Stimulated activated memory B cell treated with anti-CD40 and anti-IgM and Interleukin-4, amounts not matched to agents 10 μg/mL and 1 μg/mL and 100 μg/mL, for 72 hours (primary cell): ENCODE data around the gene GDPD5.
A peak's percentile ranks its signal among the peaks of the same experiment; 100 is the strongest.

ENCODE experiments used
- ATAC-seq: fragments of 150-1000 bp; cut with Tn5 transposase; 2 replicates; pipeline ENCODE4 v1.10.0; 2021
- H3K27ac Mint-ChIP-seq: one replicate; pipeline ENCODE4 v1.8.0; 2022; ENCODE audit warnings: mild to moderate bottlenecking, mixed read lengths
- H3K27me3 Mint-ChIP-seq: one replicate; pipeline ENCODE4 v1.8.0; 2022; ENCODE audit warnings: mixed read lengths
- H3K36me3 Mint-ChIP-seq: one replicate; pipeline ENCODE4 v1.8.0; 2022; ENCODE audit warnings: mixed read lengths
- H3K4me1 Mint-ChIP-seq: one replicate; pipeline ENCODE4 v1.8.0; 2022; ENCODE audit warnings: mixed read lengths
- H3K4me3 Mint-ChIP-seq: one replicate; pipeline ENCODE4 v1.8.0; 2022; ENCODE audit warnings: mild to moderate bottlenecking, moderate library complexity, mixed read lengths
- H3K9me3 Mint-ChIP-seq: one replicate; pipeline ENCODE4 v1.8.0; 2022; ENCODE audit warnings: mixed read lengths

GDPD5 gene

DNA sequence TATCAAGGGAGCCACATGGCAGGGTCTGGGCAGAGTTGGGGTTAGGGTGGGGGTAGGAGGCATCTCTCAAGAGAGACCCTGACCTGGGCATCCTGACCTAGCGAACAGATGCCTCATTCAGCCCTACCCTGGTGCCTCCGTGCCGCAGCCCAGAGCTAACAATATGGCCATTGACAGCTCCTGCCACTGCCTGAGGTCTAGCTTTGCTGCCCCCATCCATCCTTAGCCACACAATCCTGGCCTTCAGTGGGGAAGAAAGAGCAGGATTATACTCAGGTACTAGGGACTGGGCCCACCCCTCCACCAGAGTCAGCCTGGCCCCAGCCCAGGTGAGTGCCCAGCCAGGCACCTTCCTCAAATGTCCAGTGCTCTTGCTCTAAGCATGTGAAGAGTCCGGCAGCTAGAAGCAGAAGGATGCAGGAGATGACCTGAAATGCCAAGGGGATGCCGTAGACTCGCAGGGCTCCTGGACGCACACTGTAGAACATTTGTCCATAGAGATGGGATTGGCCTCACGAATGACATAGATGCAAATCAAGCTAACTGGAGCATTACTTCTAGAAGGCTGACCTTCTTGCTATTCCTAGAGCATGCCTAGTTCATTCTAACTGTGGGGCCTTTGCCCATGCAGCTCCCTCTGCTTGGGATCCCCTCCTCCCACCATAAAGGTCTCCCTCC, 23.0 kb upstream of the GDPD5 start:
- Mint-ChIP-seq H3K4me1 (peaks cover 6% of the 10 kb centered on the region), H3K9me3 (no peaks in the 10 kb centered on the region), H3K27me3 (peaks cover 24% of the 10 kb centered on the region), H3K36me3 (no peaks in the 10 kb centered on the region), H3K4me3 (no peak overlapping the region), H3K27ac (no peak overlapping the region)
- no peak for ATAC-seq

DNA sequence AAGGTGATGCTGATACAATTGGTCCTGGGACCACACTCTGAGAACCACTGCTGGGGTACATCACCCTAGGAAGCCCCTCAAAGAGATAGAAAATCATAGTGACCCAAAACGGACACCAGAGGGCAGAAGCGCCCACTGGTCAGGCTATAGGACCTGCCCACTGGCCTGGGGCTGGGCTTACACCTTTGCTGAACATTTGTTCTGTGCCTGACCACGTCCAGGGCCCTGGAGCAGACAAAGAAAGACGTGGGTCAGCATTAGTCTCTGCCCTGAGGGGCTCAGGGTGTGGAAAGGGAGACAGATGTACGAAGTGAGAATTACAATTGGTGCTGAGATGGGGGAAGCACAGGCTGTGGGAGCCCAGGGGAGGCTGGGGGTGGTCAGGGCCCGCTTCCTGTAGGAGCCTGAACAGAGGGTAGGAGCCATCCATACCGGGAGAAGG, 21.9 kb upstream of the GDPD5 start:
- Mint-ChIP-seq H3K9me3 (no peaks in the 10 kb centered on the region), H3K36me3 (no peaks in the 10 kb centered on the region), H3K27me3 (peaks cover 35% of the 10 kb centered on the region), H3K4me3 (no peak overlapping the region), H3K27ac (no peak overlapping the region), H3K4me1 (peaks cover 6% of the 10 kb centered on the region)
- no peak for ATAC-seq

- H3K27me3 Mint-ChIP-seq = peaks cover 39% of the 10 kb centered on the region
- no peaks in the 10 kb centered on the region for H3K36me3 Mint-ChIP-seq
- H3K27ac Mint-ChIP-seq = no peak overlapping the region
- H3K4me3 Mint-ChIP-seq = no peak overlapping the region
- ATAC-seq = no peak
- H3K4me1 Mint-ChIP-seq = peaks cover 6% of the 10 kb centered on the region
- no peaks in the 10 kb centered on the region for H3K9me3 Mint-ChIP-seq
Observed at GRCh38 chr11:75547177-75547576, 21.4 kb upstream of the GDPD5 start.

- Mint-ChIP-seq H3K27me3 (peaks cover 46% of the 10 kb centered on the region), H3K9me3 (no peaks in the 10 kb centered on the region), H3K36me3 (no peaks in the 10 kb centered on the region), H3K27ac (no peak overlapping the region), H3K4me1 (peaks cover 6% of the 10 kb centered on the region), H3K4me3 (no peak overlapping the region)
- ATAC-seq = no peak
Observed at GRCh38 chr11:75543806-75544205, 18.1 kb upstream of the GDPD5 start.

- Mint-ChIP-seq H3K9me3 (no peaks in the 10 kb centered on the region), H3K36me3 (no peaks in the 10 kb centered on the region), H3K4me3 (no peak overlapping the region), H3K4me1 (peaks cover 17% of the 10 kb centered on the region), H3K27me3 (peaks cover 40% of the 10 kb centered on the region), H3K27ac (no peak overlapping the region)
- ATAC-seq = no peak
Observed at GRCh38 chr11:75542088-75542438, 16.3 kb upstream of the GDPD5 start.

DNA sequence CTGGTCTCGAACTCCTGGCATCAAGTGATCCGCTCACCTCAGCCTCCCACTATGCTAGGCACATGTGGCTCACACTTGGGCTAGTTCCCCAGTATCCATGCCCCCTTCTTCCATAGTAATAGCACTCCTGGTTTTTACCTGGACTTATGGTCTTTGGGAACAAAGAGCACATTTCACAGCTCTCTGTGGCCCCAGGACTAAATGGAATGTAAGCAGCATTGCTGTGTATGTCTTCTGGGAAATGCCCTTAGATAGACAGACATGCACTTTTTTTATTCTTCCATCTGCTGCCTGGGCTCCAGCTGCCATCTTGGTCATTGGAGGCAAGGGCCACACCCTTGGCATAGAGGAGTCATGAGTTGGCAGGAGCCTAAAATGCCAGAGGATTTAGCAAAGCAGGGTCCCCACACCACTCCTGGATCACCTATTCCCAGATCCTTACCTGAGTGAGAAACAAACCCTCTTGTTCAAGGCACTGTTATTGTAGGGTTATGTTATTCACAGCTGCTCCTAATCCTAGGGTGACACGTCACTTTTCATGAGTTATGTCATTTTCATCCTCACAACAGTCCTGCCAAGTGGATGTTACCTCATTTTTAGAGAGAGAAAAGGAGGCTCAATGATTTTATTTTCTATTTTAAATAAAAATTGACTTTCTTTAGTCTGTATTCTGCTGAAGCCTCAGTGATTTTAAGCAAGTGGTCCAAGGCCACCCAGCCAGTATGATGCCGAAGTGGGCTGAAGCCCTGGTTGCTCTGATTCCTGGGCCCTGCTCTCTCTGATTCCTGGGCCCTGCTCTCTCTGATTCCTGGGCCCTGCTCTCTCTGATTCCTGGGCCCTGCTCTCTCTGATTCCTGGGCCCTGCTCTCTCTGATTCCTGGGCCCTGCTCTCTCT, 15.7 kb upstream of the GDPD5 start:
- H3K9me3 Mint-ChIP-seq = no peaks in the 10 kb centered on the region
- H3K36me3 Mint-ChIP-seq = no peaks in the 10 kb centered on the region
- H3K27ac Mint-ChIP-seq = no peak overlapping the region
- peaks cover 24% of the 10 kb centered on the region for H3K4me1 Mint-ChIP-seq
- ATAC-seq = no peak
- peaks cover 42% of the 10 kb centered on the region for H3K27me3 Mint-ChIP-seq
- H3K4me3 Mint-ChIP-seq = no peak overlapping the region

GRCh38 chr11:75539459-75540334, 14.0 kb upstream of the GDPD5 start:
- no peaks in the 10 kb centered on the region for H3K36me3 Mint-ChIP-seq
- no peak overlapping the region for H3K4me3 Mint-ChIP-seq
- H3K27me3 Mint-ChIP-seq = peaks cover 45% of the 10 kb centered on the region
- no peak overlapping the region for H3K27ac Mint-ChIP-seq
- no peaks in the 10 kb centered on the region for H3K9me3 Mint-ChIP-seq
- ATAC-seq = no peak
- H3K4me1 Mint-ChIP-seq = peaks cover 33% of the 10 kb centered on the region

DNA sequence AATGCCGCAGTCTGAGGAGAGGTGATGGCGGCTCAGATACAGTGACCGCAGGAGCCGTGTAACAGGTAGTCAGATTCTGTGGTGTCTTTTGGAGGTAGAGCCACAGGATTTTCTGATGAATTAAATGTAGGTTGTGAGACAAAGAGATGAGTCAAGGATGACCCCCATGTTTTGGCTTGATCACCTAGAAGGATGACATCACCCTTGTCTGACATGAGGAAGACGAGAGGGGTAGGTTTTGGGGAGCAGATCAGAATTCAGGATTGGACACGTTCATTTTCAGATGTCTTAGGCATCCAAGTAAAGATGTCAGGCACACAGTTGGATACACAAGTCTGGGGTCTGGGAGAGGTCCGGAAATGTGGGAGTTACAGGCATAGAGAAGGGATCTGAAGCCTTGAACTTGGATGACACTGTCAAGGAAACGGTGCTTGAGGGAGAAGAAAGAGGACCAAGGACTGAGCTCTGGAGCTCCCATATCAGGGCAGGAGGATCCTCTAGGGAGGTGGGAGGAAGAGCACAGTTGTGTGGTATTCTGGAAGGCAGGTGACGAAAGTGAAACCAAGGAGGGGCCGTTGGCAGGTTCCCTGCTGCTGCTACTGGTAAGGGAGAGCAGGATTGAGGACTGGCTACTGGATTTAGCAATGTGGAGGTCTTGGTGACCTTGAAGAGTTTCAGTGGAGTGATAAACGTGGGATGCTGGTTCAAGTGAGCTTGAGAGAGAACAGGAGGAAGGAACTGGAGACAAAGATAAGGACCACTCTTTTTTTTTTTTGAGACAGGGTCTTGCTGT, 12.6 kb upstream of the GDPD5 start:
- Mint-ChIP-seq H3K4me1 (peaks cover 37% of the 10 kb centered on the region), H3K9me3 (no peaks in the 10 kb centered on the region), H3K27ac (peak overlapping the region; percentile 44), H3K27me3 (peaks cover 37% of the 10 kb centered on the region), H3K36me3 (no peaks in the 10 kb centered on the region), H3K4me3 (no peak overlapping the region)
- ATAC-seq = no peak

DNA sequence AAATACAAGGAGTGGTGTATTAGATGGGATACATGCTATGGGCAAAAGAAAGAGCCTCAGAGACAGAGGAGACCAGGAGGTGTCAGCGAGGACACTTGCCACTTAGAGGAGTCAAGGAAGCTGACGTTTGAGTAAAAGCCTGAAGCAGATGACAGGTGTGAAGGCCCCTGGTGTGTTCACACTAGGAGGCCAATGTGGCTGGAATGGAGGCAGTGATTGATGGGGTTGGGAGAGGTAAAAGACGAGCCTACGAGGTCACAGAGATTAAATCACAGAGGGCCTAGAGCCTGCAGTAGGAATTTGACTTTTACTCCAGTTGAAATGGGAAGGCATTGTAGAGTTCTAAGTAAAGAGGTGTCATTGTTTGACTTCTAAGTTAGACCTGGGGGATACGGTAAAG, 12.0 kb upstream of the GDPD5 start:
- H3K4me1 Mint-ChIP-seq = peaks cover 37% of the 10 kb centered on the region
- peaks cover 31% of the 10 kb centered on the region for H3K27me3 Mint-ChIP-seq
- H3K9me3 Mint-ChIP-seq = no peaks in the 10 kb centered on the region
- ATAC-seq = no peak
- peak overlapping the region; percentile 52 for H3K4me3 Mint-ChIP-seq
- peak overlapping the region; percentile 44 for H3K27ac Mint-ChIP-seq
- no peaks in the 10 kb centered on the region for H3K36me3 Mint-ChIP-seq

DNA sequence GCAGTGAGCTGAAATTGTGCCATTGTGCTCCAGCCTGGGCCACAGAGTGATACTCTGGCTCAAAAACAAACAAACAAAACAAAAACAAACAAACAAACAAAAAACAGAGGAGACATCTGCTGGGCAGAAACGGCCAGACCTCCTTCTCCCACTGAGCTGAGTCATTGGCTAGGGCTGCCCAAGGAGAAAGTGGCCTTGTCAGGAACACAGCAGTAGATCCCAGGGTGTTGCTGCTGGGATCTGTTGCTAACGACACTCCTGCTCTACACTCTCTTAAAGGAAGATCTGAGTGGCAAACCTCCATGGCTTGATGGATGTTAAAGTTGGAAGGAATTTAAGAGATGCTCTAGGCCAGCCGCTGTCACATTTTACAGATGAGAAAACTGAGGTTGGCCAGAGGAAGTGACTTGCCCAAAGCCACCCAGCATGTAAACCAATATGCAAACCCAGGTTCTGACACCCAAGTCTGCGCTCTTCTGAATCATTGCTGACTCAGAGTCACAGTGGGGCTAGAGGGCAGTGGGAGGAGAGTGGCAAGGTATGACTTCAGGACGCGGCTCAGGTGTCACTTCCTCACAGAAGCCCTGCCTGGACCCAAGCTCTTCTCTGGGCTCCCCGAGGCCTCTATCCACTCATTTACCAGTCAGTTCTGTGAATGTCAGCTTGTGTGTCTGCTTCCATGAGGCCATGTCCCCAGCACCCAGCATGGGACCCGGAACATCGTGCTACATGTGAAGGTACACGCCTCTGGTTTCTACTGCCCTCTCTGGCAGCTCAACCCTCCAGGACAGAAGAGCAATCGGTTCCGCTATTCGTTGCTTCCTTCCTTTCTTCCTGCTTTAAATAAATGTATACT, 11.3 kb upstream of the GDPD5 start:
- no peaks in the 10 kb centered on the region for H3K9me3 Mint-ChIP-seq
- ATAC-seq = peak; percentile 95
- peak overlapping the region; percentile 52 for H3K4me3 Mint-ChIP-seq
- peak overlapping the region; percentile 44 for H3K27ac Mint-ChIP-seq
- H3K4me1 Mint-ChIP-seq = peaks cover 41% of the 10 kb centered on the region
- no peaks in the 10 kb centered on the region for H3K36me3 Mint-ChIP-seq
- H3K27me3 Mint-ChIP-seq = peaks cover 23% of the 10 kb centered on the region

GRCh38 chr11:75535071-75535470, 9.3 kb upstream of the GDPD5 start:
- no peak for ATAC-seq
- Mint-ChIP-seq H3K9me3 (no peaks in the 10 kb centered on the region), H3K27ac (no peak overlapping the region), H3K27me3 (peaks cover 22% of the 10 kb centered on the region), H3K4me1 (peaks cover 52% of the 10 kb centered on the region), H3K36me3 (no peaks in the 10 kb centered on the region), H3K4me3 (no peak overlapping the region)

GRCh38 chr11:75534259-75535069, 8.7 kb upstream of the GDPD5 start:
- Mint-ChIP-seq H3K9me3 (no peaks in the 10 kb centered on the region), H3K36me3 (no peaks in the 10 kb centered on the region), H3K4me1 (peaks cover 52% of the 10 kb centered on the region), H3K4me3 (no peak overlapping the region), H3K27ac (no peak overlapping the region), H3K27me3 (peaks cover 22% of the 10 kb centered on the region)
- no peak for ATAC-seq

DNA sequence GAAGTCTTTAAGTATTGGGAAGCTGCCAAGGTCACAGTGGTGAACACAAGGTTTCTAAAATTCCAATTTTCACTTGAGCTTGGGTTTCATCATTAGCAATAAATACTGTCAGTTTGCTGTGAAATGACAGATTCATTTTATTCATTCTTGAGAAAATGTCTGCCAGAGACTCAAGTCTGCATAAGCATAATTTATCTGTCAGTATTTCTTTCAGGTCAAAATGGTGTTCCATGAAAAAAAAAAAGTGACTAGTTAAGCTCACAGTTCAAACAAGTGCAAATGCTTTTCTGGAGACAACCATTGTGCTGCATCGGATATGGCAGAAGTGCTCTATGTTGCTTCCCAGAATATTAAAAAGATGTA, 8.1 kb upstream of the GDPD5 start:
- peaks cover 53% of the 10 kb centered on the region for H3K4me1 Mint-ChIP-seq
- no peaks in the 10 kb centered on the region for H3K36me3 Mint-ChIP-seq
- H3K4me3 Mint-ChIP-seq = no peak overlapping the region
- ATAC-seq = no peak
- no peaks in the 10 kb centered on the region for H3K9me3 Mint-ChIP-seq
- H3K27ac Mint-ChIP-seq = no peak overlapping the region
- peaks cover 19% of the 10 kb centered on the region for H3K27me3 Mint-ChIP-seq
